ENCODE results near the gene ZNF789. TPM values are rescaled to one million over a fixed set of nuclear protein-coding genes. Genes with fewer than 3 reads are reported as not detected.

Gene ZNF789
- total and polyA plus RNA-seq, 9 of the 15 experiments (the other 6 are each of a cell fraction or from before 2014, with no cell fraction given) = 6.1 to 57.0 (median 24.8) TPM

DNA sequence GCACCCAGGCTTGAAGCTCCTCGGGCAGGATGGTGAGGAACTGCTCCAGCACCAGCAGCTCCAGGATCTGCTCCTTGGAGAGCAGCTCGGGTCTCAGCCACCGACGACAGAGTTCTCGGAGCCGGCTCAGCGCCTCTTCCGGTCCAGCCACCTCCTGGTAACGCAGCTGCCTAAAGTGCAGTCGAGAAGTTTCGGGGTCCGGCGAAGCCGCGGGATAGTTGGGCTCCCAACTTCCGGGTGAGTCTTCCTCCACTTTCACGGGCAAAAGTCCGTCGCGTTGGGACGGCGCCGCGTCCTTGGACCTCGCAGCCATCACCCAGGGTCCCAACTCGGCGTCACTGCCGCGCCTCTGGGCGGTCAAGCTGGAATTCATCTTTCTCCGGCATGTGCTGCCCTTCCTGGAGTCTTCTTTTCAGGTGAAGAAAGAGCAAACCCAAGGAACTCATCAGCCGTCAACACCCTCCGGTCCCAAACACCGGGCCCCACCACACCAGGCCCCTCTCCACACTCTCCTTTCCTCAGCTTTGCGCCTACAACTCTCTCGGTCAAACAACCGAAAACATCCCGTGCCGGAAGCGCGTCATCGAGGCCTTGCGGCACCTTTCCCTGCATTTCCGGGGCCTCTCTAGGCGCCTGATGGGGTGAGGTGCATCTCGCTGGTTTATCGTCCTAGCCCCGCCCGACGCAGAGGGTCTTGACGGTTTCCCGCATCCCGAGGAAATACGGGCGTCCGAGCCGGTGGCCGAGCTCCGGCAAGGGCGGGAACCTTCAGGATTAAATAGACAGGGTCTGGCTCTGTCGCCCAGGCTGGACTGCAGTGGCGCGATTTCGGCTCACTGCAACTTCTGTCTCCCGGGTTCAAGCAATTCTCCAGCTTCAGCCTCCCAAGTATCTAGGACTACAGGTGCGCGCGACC lies 27.3 kb downstream of the ZNF789 start, which contains the start of gene ZNF394 (continued):
- TF ChIP-seq, protein P1, sequence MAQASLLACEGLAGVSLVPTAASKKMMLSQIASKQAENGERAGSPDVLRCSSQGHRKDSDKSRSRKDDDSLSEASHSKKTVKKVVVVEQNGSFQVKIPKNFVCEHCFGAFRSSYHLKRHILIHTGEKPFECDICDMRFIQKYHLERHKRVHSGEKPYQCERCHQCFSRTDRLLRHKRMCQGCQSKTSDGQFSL (CRISPR knock-in tag; IDR thresholded peaks at IDR 0.05) = peak; percentile 18
- TF ChIP-seq, protein P1 (tag; IDR thresholded peaks at IDR 0.05) = no peak
- peak; percentile 91 for TF ChIP-seq RBFOX2 (IDR thresholded peaks at IDR 0.05; ENCODE audit: low read depth, low read length)
- TF ChIP-seq RFX5 (IDR thresholded peaks at IDR 0.05; ENCODE audit: low read depth, low read length) = no peak
- peak; percentile 94 for TF ChIP-seq HDAC2 (IDR thresholded peaks at IDR 0.05)
- TF ChIP-seq SRF (CRISPR knock-in tag; IDR thresholded peaks at IDR 0.05) = peak in 1 of 2 experiments; percentile 46; a peak in 1 of 4 replicates
- TF ChIP-seq POLR2A (conservative IDR thresholded peaks at IDR 0.05) = peak; percentile 97
- no peak for TF ChIP-seq NCOA2 (IDR thresholded peaks at IDR 0.05; ENCODE audit: partially characterized antibody in 2 of 2)
- 0 out of 2 replicates have a peak, but pooled peaks have one; percentile 39 for TF ChIP-seq MED1 (CRISPR knock-in tag; IDR thresholded peaks at IDR 0.05; ENCODE audit: borderline replicate concordance)
- TF ChIP-seq ZZZ3 (IDR thresholded peaks at IDR 0.05) = peak; percentile 75; the same call in 1 of the 2 replicates
- TF ChIP-seq ADNP (tag; IDR thresholded peaks at IDR 0.05) = no peak
- TF ChIP-seq, protein P2, sequence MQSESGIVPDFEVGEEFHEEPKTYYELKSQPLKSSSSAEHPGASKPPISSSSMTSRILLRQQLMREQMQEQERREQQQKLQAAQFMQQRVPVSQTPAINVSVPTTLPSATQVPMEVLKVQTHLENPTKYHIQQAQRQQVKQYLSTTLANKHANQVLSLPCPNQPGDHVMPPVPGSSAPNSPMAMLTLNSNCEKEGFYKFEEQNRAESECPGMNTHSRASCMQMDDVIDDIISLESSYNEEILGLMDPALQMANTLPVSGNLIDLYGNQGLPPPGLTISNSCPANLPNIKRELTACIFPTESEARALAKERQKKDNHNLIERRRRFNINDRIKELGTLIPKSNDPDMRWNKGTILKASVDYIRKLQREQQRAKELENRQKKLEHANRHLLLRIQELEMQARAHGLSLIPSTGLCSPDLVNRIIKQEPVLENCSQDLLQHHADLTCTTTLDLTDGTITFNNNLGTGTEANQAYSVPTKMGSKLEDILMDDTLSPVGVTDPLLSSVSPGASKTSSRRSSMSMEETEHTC (IDR thresholded peaks at IDR 0.05) = peak; percentile 48; the same call in 1 of the 2 replicates
- TF ChIP-seq LARP7 (IDR thresholded peaks at IDR 0.05) = peak; percentile 13; the same call in 1 of the 2 replicates
- no peak for TF ChIP-seq ZNF23 (CRISPR knock-in tag; IDR thresholded peaks at IDR 0.05)
- TF ChIP-seq, protein P3, sequence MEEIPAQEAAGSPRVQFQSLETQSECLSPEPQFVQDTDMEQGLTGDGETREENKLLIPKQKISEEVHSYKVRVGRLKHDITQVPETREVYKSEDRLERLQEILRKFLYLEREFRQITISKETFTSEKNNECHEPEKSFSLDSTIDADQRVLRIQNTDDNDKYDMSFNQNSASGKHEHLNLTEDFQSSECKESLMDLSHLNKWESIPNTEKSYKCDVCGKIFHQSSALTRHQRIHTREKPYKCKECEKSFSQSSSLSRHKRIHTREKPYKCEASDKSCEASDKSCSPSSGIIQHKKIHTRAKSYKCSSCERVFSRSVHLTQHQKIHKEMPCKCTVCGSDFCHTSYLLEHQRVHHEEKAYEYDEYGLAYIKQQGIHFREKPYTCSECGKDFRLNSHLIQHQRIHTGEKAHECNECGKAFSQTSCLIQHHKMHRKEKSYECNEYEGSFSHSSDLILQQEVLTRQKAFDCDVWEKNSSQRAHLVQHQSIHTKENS (CRISPR knock-in tag; IDR thresholded peaks at IDR 0.05) = no peak
- peak; percentile 94 for TF ChIP-seq PHF8 (IDR thresholded peaks at IDR 0.05; ENCODE audit: borderline replicate concordance, low read length)
- TF ChIP-seq ZNF282 (CRISPR knock-in tag; IDR thresholded peaks at IDR 0.05) = peak; percentile 76; the same call in 1 of the 2 replicates
- no peak for TF ChIP-seq ZNF274 (IDR thresholded peaks at IDR 0.05; ENCODE audit: borderline replicate concordance, low read depth, low read length)
- TF ChIP-seq, protein P4, sequence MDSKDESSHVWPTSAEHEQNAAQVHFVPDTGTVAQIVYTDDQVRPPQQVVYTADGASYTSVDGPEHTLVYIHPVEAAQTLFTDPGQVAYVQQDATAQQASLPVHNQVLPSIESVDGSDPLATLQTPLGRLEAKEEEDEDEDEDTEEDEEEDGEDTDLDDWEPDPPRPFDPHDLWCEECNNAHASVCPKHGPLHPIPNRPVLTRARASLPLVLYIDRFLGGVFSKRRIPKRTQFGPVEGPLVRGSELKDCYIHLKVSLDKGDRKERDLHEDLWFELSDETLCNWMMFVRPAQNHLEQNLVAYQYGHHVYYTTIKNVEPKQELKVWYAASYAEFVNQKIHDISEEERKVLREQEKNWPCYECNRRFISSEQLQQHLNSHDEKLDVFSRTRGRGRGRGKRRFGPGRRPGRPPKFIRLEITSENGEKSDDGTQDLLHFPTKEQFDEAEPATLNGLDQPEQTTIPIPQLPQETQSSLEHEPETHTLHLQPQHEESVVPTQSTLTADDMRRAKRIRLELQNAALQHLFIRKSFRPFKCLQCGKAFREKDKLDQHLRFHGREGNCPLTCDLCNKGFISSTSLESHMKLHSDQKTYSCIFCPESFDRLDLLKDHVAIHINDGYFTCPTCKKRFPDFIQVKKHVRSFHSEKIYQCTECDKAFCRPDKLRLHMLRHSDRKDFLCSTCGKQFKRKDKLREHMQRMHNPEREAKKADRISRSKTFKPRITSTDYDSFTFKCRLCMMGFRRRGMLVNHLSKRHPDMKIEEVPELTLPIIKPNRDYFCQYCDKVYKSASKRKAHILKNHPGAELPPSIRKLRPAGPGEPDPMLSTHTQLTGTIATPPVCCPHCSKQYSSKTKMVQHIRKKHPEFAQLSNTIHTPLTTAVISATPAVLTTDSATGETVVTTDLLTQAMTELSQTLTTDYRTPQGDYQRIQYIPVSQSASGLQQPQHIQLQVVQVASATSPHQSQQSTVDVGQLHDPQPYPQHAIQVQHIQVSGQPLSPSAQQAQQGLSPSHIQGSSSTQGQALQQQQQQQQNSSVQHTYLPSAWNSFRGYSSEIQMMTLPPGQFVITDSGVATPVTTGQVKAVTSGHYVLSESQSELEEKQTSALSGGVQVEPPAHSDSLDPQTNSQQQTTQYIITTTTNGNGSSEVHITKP (IDR thresholded peaks at IDR 0.05; ENCODE audit: partially characterized antibody) = peak; percentile 16

Data from K562 (cell line).